Retinal pigment epithelial cell (primary cell): ENCODE results near the gene AHSG.

ENCODE experiments used
- DNase-seq: peaks from one replicate; pipeline ENCODE4 v3.0.0-alpha.2; 2010; ENCODE audit warnings: low read depth
- H3K4me3 ChIP-seq: 2 replicates; pipeline ENCODE4 v1.5.1; 2011; ENCODE audit warnings: mild to moderate bottlenecking, low read length, control low read depth, moderate library complexity
- CTCF ChIP-seq: conservative IDR thresholded peaks from 2 replicates; pipeline ENCODE4 v1.5.1; 2011; ENCODE audit warnings: low read depth, low read length, control low read depth, inconsistent platforms

AHSG gene

GRCh38 chr3:186613637-186614265, 891 bp downstream of the AHSG start:
- no peak overlapping the region for H3K4me3 ChIP-seq
- DNase-seq, result no peak
- peak; percentile 4 for TF ChIP-seq CTCF

- no peak for TF ChIP-seq CTCF
- DNase-seq, result no peak
- no peak overlapping the region for H3K4me3 ChIP-seq
These were observed 1.4 kb downstream of the AHSG start for GRCh38 chr3:186614266-186614596.

- H3K4me3 ChIP-seq, result no peak overlapping the region
- peak; percentile 99 for TF ChIP-seq CTCF
- DNase-seq, result no peak
These were observed 2.0 kb downstream of the AHSG start for GRCh38 chr3:186614597-186615483.

- no peak for DNase-seq
- no peak for TF ChIP-seq CTCF
- no peak overlapping the region for H3K4me3 ChIP-seq
These were observed 3.4 kb downstream of the AHSG start for GRCh38 chr3:186616299-186616617.

- H3K4me3 ChIP-seq, result peak overlapping the region; percentile 27
These were observed 4.4 kb downstream of the AHSG start for GRCh38 chr3:186617036-186617946.

More at GRCh38 chr3:186617036-186617946, 4.4 kb downstream of the AHSG start:
- TF ChIP-seq CTCF, result peak; percentile 97
- peak; percentile 86 for DNase-seq
